Fibroblast of pulmonary artery (primary cell): ENCODE results near the gene DLX4.

Experiments
- DNase-seq: peaks from one replicate; pipeline ENCODE4 v3.0.0-alpha.2; 2010; ENCODE audit warnings: low read depth
- H3K4me3 ChIP-seq: replicated peaks from 2 replicates; pipeline ENCODE4 v1.5.1; 2011; ENCODE audit warnings: low read depth, mild to moderate bottlenecking, control low read depth, low read length, moderate library complexity
- TF ChIP-seq, protein P1 (sequence below): IDR thresholded peaks from 2 replicates; pipeline ENCODE4 v1.5.1; 2011; ENCODE audit warnings: mild to moderate bottlenecking, control low read depth, low read length, inconsistent platforms; ENCODE audit errors: missing control alignments

The DLX4 gene

DNA sequence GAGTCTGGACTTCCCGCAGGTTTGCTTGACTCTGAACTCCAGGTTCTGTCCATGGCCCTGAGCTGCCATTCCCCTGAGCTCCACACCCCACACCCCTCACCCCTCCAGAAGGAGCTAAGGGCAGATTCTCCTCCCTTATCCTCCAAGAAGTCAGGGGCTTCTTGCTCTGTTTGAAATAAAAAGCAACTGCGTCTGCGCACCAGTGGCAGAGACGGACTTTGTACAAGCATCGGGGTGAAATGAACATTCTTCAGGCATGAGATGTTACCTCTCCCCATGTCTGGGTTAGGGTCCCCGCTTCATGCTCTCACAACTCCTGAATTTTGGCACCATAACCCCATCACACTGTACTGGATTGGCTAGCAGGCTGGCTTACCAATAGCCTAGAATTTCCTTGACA, 36.1 kb upstream of the DLX4 start:
- no peak overlapping the region for H3K4me3 ChIP-seq
- DNase-seq = no peak
- TF ChIP-seq, protein P1, sequence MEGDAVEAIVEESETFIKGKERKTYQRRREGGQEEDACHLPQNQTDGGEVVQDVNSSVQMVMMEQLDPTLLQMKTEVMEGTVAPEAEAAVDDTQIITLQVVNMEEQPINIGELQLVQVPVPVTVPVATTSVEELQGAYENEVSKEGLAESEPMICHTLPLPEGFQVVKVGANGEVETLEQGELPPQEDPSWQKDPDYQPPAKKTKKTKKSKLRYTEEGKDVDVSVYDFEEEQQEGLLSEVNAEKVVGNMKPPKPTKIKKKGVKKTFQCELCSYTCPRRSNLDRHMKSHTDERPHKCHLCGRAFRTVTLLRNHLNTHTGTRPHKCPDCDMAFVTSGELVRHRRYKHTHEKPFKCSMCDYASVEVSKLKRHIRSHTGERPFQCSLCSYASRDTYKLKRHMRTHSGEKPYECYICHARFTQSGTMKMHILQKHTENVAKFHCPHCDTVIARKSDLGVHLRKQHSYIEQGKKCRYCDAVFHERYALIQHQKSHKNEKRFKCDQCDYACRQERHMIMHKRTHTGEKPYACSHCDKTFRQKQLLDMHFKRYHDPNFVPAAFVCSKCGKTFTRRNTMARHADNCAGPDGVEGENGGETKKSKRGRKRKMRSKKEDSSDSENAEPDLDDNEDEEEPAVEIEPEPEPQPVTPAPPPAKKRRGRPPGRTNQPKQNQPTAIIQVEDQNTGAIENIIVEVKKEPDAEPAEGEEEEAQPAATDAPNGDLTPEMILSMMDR = no peak

DNA sequence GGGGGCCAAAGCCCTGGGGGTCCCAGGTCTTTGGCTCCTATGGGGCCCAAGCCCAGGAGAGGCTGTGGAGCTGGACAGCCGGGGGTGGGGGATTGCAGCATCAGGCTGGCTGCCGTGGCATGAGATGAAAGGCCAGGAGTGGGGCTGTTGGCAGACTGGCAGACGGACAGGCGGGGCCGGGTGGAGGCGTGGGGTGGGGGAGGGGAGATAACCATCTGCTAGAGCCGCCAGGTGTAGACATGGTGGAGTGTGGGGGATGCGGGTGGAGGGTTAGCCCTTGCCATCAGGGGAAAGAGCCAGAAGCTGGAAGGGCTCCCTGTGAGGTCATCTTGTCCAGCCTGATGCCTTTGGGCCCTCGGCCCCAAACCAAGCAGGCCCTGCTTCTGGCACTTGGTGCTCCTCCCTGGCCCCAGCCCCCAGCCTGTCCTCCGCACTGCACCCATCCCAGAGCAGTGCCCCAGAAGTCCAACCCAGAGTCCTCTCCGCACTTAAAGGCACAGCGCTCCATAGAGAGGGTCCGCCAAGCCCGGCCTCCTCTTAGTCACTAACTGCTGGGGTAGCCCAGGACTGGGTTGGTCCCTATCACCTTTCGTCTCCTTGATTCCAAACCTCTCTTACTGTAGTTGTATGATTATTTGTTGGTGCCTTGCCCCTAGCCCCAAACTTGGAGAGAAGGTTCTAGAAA, 33.3 kb upstream of the DLX4 start:
- H3K4me3 ChIP-seq = no peak overlapping the region
- TF ChIP-seq, protein P1 = no peak
- DNase-seq = no peak

DNA sequence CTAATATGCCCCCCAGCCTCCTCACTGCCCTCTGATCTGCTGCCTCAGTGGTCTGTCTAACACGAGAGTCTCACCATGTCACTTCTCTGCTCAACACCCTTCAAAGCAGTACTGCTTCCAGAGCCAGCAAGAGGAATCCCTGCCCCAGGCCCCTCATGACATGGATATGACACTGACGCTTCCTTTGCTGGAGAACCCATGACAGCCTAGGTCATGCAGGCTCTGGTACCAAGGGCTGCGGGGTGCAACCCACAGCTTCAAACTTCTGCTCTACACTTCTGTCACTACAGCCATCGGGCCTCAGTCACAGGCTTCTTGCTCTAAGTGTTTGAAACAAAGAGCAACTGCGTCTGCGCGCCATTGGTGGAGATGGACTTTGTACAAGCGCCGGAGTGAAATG, 32.6 kb upstream of the DLX4 start:
- TF ChIP-seq, protein P1 = no peak
- DNase-seq = no peak
- no peak overlapping the region for H3K4me3 ChIP-seq

DNA sequence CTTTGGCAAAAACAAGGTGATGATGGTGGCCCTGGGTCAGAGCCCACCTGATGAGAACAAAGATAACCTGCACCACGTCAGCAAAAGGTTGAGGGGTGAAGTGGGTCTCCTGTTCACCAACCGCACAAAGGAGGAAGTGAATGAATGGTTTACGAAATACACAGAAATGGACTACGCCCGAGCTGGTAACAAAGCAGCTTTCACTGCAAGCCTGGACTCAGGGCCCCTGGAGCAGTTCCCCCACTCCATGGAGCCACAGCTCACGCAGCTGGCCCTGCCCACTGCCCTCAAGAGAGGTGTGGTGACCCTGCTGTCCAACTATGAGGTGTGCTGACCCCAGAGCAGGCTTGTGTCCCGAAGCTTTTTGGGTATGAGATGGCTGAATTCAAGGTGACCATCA, 29.7 kb upstream of the DLX4 start:
- DNase-seq = no peak
- H3K4me3 ChIP-seq = no peak overlapping the region
- TF ChIP-seq, protein P1 = no peak

DNA sequence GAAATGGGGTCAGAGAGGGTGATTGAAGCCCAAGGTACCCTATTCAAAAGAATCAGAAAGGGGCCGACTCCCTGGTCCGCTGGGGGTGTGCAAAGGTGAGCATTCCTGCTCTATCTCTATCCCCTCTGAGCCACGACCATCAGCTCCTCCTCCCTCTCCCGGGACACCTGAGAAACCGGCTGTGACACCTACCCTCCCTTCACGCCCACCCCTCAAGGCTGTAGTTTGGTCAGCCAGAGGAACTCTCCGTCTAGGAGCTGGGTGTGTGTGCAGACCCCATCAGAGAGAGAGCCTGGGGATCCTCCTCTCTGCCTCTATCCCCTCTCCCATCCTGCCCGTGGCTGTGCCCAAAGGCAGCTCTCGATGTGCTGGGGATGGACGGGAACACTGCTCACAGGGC, 27.6 kb upstream of the DLX4 start:
- TF ChIP-seq, protein P1 = no peak
- DNase-seq = no peak
- no peak overlapping the region for H3K4me3 ChIP-seq

DNA sequence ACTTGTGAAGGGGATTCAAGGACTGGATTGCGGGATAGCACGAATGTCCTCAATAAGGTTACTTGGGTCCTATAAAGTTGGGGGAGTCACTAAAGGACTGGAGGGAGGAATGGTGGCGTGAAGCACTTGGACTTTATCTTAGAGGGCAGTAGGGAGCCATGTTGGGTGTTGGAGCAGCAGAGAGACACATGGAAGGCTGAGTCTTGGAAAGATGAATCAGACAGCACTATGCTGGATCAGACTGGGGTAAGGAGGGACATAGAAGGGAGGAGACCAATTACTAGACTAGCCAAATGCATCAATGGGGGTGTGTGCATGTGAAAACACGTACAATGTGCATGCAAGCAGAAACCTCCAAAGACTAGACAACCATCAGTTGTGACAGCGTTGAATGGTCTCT, 26.0 kb upstream of the DLX4 start:
- no peak for DNase-seq
- TF ChIP-seq, protein P1 = no peak
- H3K4me3 ChIP-seq = no peak overlapping the region

DNA sequence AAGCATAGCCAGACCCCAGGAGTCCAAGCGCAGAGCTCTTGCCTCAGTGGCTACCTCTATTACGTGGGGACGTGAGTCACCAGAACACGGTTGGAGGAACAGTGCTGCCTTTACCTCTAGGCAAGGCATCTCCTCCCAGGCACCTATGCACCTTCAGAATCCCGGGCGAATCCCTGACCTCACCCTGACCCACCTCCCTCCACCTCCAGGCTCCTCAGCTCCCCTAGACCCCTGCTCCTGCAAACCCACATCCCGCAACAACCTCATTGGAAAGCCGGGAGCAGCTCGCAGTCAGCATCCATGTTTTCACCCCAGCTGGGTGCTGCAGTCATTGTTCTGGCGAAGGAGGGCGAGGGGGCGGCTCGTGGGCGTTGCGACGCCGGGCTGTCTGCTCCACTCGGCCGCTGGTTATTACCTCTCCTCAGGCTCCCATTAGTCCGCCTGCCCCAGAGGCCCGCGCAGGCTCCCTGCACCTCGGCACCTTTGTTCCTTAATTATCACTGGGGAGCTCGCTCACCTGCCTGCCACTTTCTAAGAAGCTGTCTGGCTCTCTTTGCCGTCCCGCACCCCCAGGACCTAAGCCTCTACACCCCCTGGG, 24.6 kb upstream of the DLX4 start:
- TF ChIP-seq, protein P1 = no peak
- no peak for DNase-seq
- no peak overlapping the region for H3K4me3 ChIP-seq
